Measurements from ENCODE around the gene HAUS6.

The HAUS6 gene

GRCh38 chr9:19020886-19021455, 81.7 kb downstream of the HAUS6 start:
- H3K4me3 ChIP-seq (ENCODE audit: low read length in 2 of 2), result no peak overlapping the region
- H3K27ac ChIP-seq (ENCODE audit: low read depth in 2 of 2, low read length in 2 of 2), result no peak overlapping the region
- H3K9ac ChIP-seq (ENCODE audit: low read depth in 1 of 2, low read length in 2 of 2), result no peak overlapping the region
- no peaks in the 10 kb centered on the region for H3K36me3 ChIP-seq (ENCODE audit: control insufficient read depth in 2 of 2, insufficient read depth in 2 of 2, low read length in 2 of 2)
- H3K27me3 ChIP-seq (ENCODE audit: control insufficient read depth in 2 of 2, insufficient read depth in 2 of 2, low read length in 2 of 2), result no peaks in the 10 kb centered on the region
- no peaks in the 10 kb centered on the region for H3K9me3 ChIP-seq (ENCODE audit: control insufficient read depth in 2 of 2, low read length in 2 of 2)
- no peaks in the 10 kb centered on the region for H3K4me1 ChIP-seq (ENCODE audit: control insufficient read depth in 2 of 2, insufficient read depth in 2 of 2, low read length in 2 of 2)

- no peaks in the 10 kb centered on the region for H3K36me3 ChIP-seq (ENCODE audit: control insufficient read depth in 2 of 2, insufficient read depth in 2 of 2, low read length in 2 of 2)
- H3K27ac ChIP-seq (ENCODE audit: low read depth in 2 of 2, low read length in 2 of 2), result no peak overlapping the region
- H3K9ac ChIP-seq (ENCODE audit: low read depth in 1 of 2, low read length in 2 of 2), result no peak overlapping the region
- H3K4me1 ChIP-seq (ENCODE audit: control insufficient read depth in 2 of 2, insufficient read depth in 2 of 2, low read length in 2 of 2), result no peaks in the 10 kb centered on the region
- H3K9me3 ChIP-seq (ENCODE audit: control insufficient read depth in 2 of 2, low read length in 2 of 2), result no peaks in the 10 kb centered on the region
- no peaks in the 10 kb centered on the region for H3K27me3 ChIP-seq (ENCODE audit: control insufficient read depth in 2 of 2, insufficient read depth in 2 of 2, low read length in 2 of 2)
- H3K4me3 ChIP-seq (ENCODE audit: low read length in 2 of 2), result no peak overlapping the region
Measured at GRCh38 chr9:19018201-19018600, 84.5 kb downstream of the HAUS6 start.

- Histone ChIP-seq H3K9ac (ENCODE audit: low read depth in 1 of 2, low read length in 2 of 2) (no peak overlapping the region), H3K4me1 (ENCODE audit: control insufficient read depth in 2 of 2, insufficient read depth in 2 of 2, low read length in 2 of 2) (no peaks in the 10 kb centered on the region), H3K36me3 (ENCODE audit: control insufficient read depth in 2 of 2, insufficient read depth in 2 of 2, low read length in 2 of 2) (no peaks in the 10 kb centered on the region), H3K27ac (ENCODE audit: low read depth in 2 of 2, low read length in 2 of 2) (no peak overlapping the region), H3K9me3 (ENCODE audit: control insufficient read depth in 2 of 2, low read length in 2 of 2) (no peaks in the 10 kb centered on the region), H3K4me3 (ENCODE audit: low read length in 2 of 2) (no peak overlapping the region), H3K27me3 (ENCODE audit: control insufficient read depth in 2 of 2, insufficient read depth in 2 of 2, low read length in 2 of 2) (no peaks in the 10 kb centered on the region)
Measured at GRCh38 chr9:19009391-19009965, 93.2 kb downstream of the HAUS6 start.

Data from mucosa of rectum (tissue), 2 donors.